SK-N-SH (cell line): ENCODE data around the gene IGF1R. TPM values are rescaled to one million over a fixed set of nuclear protein-coding genes. Genes with fewer than 3 reads are reported as not detected.

ENCODE experiments used
- CTCF ChIA-PET: fragments of 300-600, 350-600 bp; formaldehyde crosslinking; extraction: SDS; loops from one replicate; lab custom pipeline; 2021; lab: Yijun Ruan, JAX
- POLR2A ChIA-PET: fragments of 350-600 bp; sonication (Branson Sonifier 250); formaldehyde crosslinking; extraction: SDS; loops from one replicate; lab custom pipeline; 2020; ENCODE audit warnings: antibody characterized with exemption, inconsistent platforms; lab: Yijun Ruan, JAX
- DNase-seq: peaks from one replicate; pipeline ENCODE4 v3.0.0; 2012
- H2AFZ ChIP-seq: fragments of 200-600 bp; sonication (generic); 2 replicates; pipeline ENCODE4 v1.8.1; 2016; ENCODE audit warnings: antibody characterized with exemption, mild to moderate bottlenecking, low read depth
- H3F3A ChIP-seq: fragments of 200-600 bp; sonication (generic); replicated peaks from 2 replicates; pipeline ENCODE3; 2016; ENCODE audit warnings: antibody characterized with exemption, mild to moderate bottlenecking; ENCODE audit not compliant: insufficient read depth
- H3K27ac ChIP-seq, 2 experiments: fragments of 200-500 bp in 1 of 2; fragments of 200-600 bp in 1 of 2; sonication (Bioruptor generic) in 1 of 2; sonication (generic), shearing (Covaris generic) in 1 of 2; 2 replicates each; pipeline versions ENCODE4 v1.5.1 to v1.6.1; 2014 to 2016; ENCODE audit warnings: low read depth in 2 of 2, inconsistent platforms in 1 of 2, low read length in 1 of 2, mild to moderate bottlenecking in 1 of 2, mixed read lengths in 1 of 2
- H3K27me3 ChIP-seq: fragments of 200-600 bp; sonication (generic), shearing (Covaris generic); 2 replicates; pipeline ENCODE4 v1.6.1; 2016; ENCODE audit warnings: mixed run types; ENCODE audit not compliant: insufficient read depth
- H3K36me3 ChIP-seq, 2 experiments: fragments of 200-500 bp in 1 of 2; fragments of 200-600 bp in 1 of 2; sonication (Bioruptor generic) in 1 of 2; sonication (generic) in 1 of 2; replicated peaks in 1 of 2; 2 replicates each; pipeline versions ENCODE3 to v1.5.1; 2014 to 2016; ENCODE audit warnings: low read length in 1 of 2, mild to moderate bottlenecking in 1 of 2; ENCODE audit not compliant: insufficient read depth in 2 of 2, control insufficient read depth in 1 of 2
- H3K4me1 ChIP-seq, 2 experiments: fragments of 200-500 bp in 1 of 2; fragments of 200-600 bp in 1 of 2; sonication (Bioruptor generic) in 1 of 2; sonication (generic), shearing (Covaris generic) in 1 of 2; 2 replicates each; pipeline versions ENCODE4 v1.5.1 to v1.6.1; 2014 to 2016; ENCODE audit warnings: low read depth in 1 of 2, low read length in 1 of 2, mixed run types in 1 of 2; ENCODE audit not compliant: insufficient read depth in 2 of 2, control insufficient read depth in 1 of 2
- H3K4me2 ChIP-seq: fragments of 200-600 bp; sonication (generic), shearing (Covaris generic); 2 replicates; pipeline ENCODE4 v1.6.1; 2017; ENCODE audit warnings: mixed run types
- H3K4me3 ChIP-seq, 2 experiments: fragments of 200-500 bp in 1 of 2; fragments of 200-600 bp in 1 of 2; sonication (Bioruptor generic) in 1 of 2; sonication (generic), shearing (Covaris generic) in 1 of 2; 2 replicates each; pipeline versions ENCODE4 v1.5.1 to v1.8.1; 2014 to 2016; ENCODE audit warnings: low read depth in 2 of 2, inconsistent platforms in 1 of 2, low read length in 1 of 2, mild to moderate bottlenecking in 1 of 2, mixed read lengths in 1 of 2, moderate library complexity in 1 of 2
- H3K79me2 ChIP-seq: fragments of 200-600 bp; sonication (generic); 2 replicates; pipeline ENCODE4 v1.8.1; 2017; ENCODE audit warnings: mild to moderate bottlenecking; ENCODE audit not compliant: insufficient read depth
- H3K9ac ChIP-seq: fragments of 200-600 bp; sonication (generic); 2 replicates; pipeline ENCODE4 v1.6.1; 2017; ENCODE audit warnings: mixed run types
- H3K9me2 ChIP-seq: fragments of 200-600 bp; sonication (generic); 2 replicates; pipeline ENCODE4 v1.6.1; 2017; ENCODE audit warnings: mixed run types
- H3K9me3 ChIP-seq: fragments of 200-600 bp; sonication (generic); 2 replicates; pipeline ENCODE4 v1.6.1; 2017; ENCODE audit warnings: mixed run types, mild to moderate bottlenecking, moderate library complexity
- H4K20me1 ChIP-seq: fragments of 200-600 bp; sonication (generic); 2 replicates; pipeline ENCODE4 v1.6.1; 2017; ENCODE audit warnings: mild to moderate bottlenecking, mixed run types; ENCODE audit not compliant: insufficient read depth
- CTCF ChIP-seq: fragments of 200-600 bp; sonication (generic); IDR thresholded peaks from 2 replicates; pipeline ENCODE4 v1.6.1; 2017; ENCODE audit warnings: antibody characterized with exemption, mild to moderate bottlenecking, moderate library complexity
- FOXM1 ChIP-seq: IDR thresholded peaks from 2 replicates; pipeline ENCODE4 v1.4.0; 2012; ENCODE audit warnings: low read depth, mild to moderate bottlenecking
- GATA2 ChIP-seq: sonication (generic); formaldehyde crosslinking; IDR thresholded peaks from 2 replicates; pipeline ENCODE4 v1.5.0; 2020; ENCODE audit warnings: mild to moderate bottlenecking, missing genetic modification reagents
- IRF3 ChIP-seq: fragments of 150-350 bp; IDR thresholded peaks from 2 replicates; pipeline ENCODE4 v1.6.1; 2016; ENCODE audit warnings: mild to moderate bottlenecking, low read depth, low read length
- MAX ChIP-seq: IDR thresholded peaks from 2 replicates; pipeline ENCODE4 v1.4.0; 2012; ENCODE audit warnings: low read depth
- MEF2A ChIP-seq: IDR thresholded peaks from 2 replicates; pipeline ENCODE4 v1.4.0; 2012; ENCODE audit warnings: low read depth, borderline replicate concordance
- MXI1 ChIP-seq: IDR thresholded peaks from 2 replicates; pipeline ENCODE4 v1.6.1; 2012; ENCODE audit warnings: mild to moderate bottlenecking, low read depth, low read length, improper control_type of control experiment
- NRF1 ChIP-seq: IDR thresholded peaks from 2 replicates; pipeline ENCODE4 v1.6.1; 2012; ENCODE audit warnings: low read depth, mild to moderate bottlenecking, low read length
- POLR2AphosphoS5 ChIP-seq: IDR thresholded peaks from 2 replicates; pipeline ENCODE4 v1.6.1; 2012; ENCODE audit warnings: low read depth, low read length
- RAD21 ChIP-seq: IDR thresholded peaks from 2 replicates; pipeline ENCODE4 v1.6.1; 2012; ENCODE audit warnings: mild to moderate bottlenecking, low read length
- RFX5 ChIP-seq: IDR thresholded peaks from 2 replicates; pipeline ENCODE4 v1.6.1; 2012; ENCODE audit warnings: mild to moderate bottlenecking, improper control_type of control experiment, low read length
- USF1 ChIP-seq: IDR thresholded peaks from 2 replicates; pipeline ENCODE4 v1.4.0; 2012; ENCODE audit warnings: low read depth, borderline replicate concordance
- YY1 ChIP-seq: IDR thresholded peaks from 2 replicates; pipeline ENCODE4 v1.4.0; 2012; ENCODE audit warnings: low read depth, mild to moderate bottlenecking
- ZBTB33 ChIP-seq: IDR thresholded peaks from 2 replicates; pipeline ENCODE4 v1.4.0; 2012; ENCODE audit warnings: low read depth, borderline replicate concordance
- WGBS: methylation state at CpG from one replicate; pipeline ENCODE4 v1.1.6; 2017; ENCODE audit warnings: low lambda C conversion rate; 5-methylcytosine and 5-hydroxymethylcytosine counted together
- polyA plus RNA-seq, 3 experiments: library from polyadenylated mRNA; depleted of rRNA; stranded (reverse); fragments of >200 nt; gene quantifications; 2 replicates each; pipeline ENCODE4 v1.2.3, GENCODE V29; 2012

The IGF1R gene
- polyA plus RNA-seq, 1 of the 3 experiments (the other 2 are of a cell fraction): 9.5 TPM

GRCh38 chr15:98616397-98616796 is 31.9 kb upstream of the IGF1R start:
- Histone ChIP-seq H3K4me1 (no peaks in the 10 kb centered on the region), H3K27ac (no peak overlapping the region), H3K9me2 (0 out of 2 replicates have a peak, but pooled peaks cover 3% of the 10 kb centered on the region), H3K4me2 (no peak overlapping the region), H3K36me3 (no peaks in the 10 kb centered on the region), H3K9me3 (no peaks in the 10 kb centered on the region), H3K4me3 (no peak overlapping the region), H3K9ac (no peak overlapping the region), H3K27me3 (peaks cover 19% of the 10 kb centered on the region), H3K79me2 (no peaks in the 10 kb centered on the region), H2AFZ (no peak overlapping the region), H4K20me1 (no peaks in the 10 kb centered on the region), H3F3A (no peaks in the 10 kb centered on the region)
- TF ChIP-seq GATA2 (CRISPR knock-in tag) (no peak), POLR2AphosphoS5 (no peak), NRF1 (no peak), IRF3 (no peak), FOXM1 (no peak), YY1 (no peak), RAD21 (no peak), CTCF (no peak), MEF2A (no peak), ZBTB33 (no peak), MAX (no peak), USF1 (no peak), RFX5 (no peak), MXI1 (no peak)
- no peak for DNase-seq
- POLR2A ChIA-PET: no interaction called here
- 49% methylated on average over 10 of the region's 10 CpGs for WGBS
- CTCF ChIA-PET: no interaction called here
